Activated CD4-positive, alpha-beta T cell treated with anti-CD3 and anti-CD28 coated beads, Interleukin-2, Interleukin-6, amounts not matched to agents 100 ng/mL and 50 ng/mL, durations not matched to agents 16 hours and 8 hours (primary cell): ENCODE measurements around the gene SLC30A10.
"Not testable (repeated sequence)": the region's sequence is repeated elsewhere in the genome, so short reads cannot be mapped to it uniquely, and the experiment has no call there.

ENCODE experiments used
- DNase-seq: peaks from one replicate; pipeline ENCODE4 v3.0.0-alpha.2; 2020

SLC30A10 gene

DNA sequence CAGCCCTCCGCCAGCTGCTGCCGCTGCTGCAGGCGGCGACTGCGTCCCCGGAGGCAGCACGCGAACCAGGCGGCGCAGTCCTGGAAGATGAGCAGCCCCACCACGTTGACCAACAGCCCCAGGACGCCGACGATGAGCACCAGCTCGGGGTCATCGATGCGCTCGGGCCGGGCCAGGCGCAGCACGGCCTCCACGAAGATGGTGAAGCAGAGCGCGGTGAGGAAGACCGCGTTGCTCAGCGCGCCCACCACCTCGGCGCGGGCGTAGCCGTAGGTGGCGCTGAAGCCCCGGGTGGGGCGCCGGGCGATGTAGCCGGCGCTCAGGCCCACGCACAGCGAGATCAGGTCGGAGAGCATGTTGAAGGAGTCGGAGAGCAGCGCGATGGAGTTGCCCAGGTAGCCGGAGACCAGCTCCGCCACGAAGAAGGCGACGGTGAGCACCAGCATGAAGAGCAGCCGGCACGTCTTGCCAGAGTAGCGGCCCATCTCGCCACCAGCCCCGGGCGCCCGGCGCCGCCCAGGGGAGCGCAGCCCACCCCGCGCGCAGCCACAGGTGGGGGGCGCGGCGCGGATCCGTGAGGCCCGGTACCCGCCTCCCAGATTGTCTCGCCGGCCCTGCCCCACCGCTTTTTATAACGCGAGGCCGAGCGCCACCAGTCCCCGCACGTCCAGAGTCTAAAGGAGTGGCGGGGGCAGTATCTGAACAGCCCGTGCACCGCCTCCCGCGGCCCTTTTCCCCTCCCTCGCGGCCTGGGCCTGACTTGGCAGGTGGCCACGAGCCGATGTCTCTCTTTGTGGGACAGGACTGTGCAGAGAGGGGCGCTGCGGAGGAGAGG lies at the start of gene SLC30A10:
Gene SLC30A10, minus strand, starts transcription at position 602 of the 835 bp plus-strand sequence. Its CDS starts 117 bp downstream, at position 485.
- peak; percentile 8 for DNase-seq

DNA sequence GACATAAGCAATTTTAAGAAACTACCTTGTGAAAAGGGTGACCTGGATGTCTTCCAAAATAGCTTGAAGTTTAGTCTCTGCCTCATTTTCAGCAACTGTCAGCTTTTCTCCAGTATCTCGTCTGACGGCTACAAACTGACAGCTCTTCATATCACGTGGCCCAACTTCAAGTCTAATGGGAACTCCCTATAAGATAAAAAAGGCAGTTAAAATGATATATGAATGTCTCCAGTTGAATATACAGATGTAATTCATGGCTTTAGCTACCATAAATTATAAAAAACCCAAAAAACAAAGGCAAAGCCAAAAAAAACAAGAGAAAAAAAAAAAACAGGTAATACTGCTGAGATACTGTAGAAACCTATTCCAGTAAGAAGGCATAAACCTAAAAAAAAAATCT lies 44.9 kb upstream of the SLC30A10 start:
- no peak for DNase-seq

DNA sequence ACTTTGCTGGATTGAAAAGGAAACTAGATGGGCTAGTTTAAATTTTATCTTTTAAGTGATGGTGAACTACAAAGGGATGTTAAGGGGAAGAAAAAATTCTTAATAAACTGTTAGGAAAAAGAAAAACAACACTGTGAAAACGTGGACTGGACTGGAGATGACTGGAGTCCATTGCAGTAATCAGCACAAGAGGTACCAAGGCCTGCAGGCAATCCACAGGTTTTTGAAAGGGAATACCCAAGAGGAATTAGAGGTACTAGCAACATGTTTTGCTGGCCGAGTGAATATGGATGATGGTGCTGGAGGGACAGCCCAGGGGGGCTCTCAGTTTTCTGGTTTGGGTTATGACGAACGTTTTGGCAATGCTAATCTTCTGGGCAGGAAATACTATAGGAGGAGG lies 39.0 kb upstream of the SLC30A10 start:
- DNase-seq: no peak

DNA sequence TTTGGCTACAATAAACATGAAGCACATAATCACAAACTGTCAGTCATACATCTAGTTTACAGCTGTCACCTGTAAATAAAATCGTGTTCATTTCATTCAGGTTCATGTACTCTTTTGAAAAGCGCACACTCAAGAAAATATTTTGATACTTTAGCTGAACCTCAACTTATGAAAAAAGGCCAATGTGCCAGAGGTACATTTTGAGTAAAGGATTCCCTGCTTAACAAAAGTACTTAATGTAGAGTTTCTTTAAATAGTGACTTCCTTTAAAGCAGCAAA lies 37.7 kb upstream of the SLC30A10 start:
- DNase-seq: no peak

DNA sequence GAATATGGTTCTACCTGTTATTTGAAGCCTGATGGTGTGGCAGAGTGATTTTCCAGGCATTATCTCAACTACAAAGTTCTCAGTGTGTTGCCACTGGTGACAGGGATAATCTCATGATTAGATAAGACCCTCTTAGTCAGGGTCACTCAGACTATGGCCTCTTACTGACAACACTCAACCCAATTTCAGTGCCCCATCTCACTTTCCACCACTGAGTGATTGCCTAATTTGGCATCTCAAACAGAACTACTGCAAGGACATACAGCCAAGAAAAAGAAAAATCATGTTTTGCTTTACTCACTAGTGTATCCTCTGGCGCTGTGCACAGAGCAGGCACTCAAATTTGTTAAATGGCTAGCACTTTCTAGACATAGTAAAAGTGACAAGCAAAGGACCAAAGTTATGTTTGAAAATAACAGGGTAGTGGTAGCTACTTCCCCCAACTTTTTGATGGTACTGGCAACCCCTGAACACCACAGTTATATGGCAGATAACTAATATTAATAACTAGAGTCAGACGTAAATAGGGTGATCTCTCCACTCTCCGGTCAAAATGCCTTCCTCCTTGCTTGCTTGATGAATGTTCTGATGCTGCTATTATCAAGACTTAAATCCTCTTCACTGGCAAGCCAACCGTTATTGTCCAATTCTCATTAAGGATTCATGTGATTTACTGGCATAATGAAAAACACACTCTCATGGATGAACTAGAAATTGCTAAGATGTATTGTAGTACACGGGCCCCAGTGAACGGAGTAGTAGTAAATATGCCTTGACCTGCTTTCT lies 37.1 kb upstream of the SLC30A10 start:
- no peak for DNase-seq

DNA sequence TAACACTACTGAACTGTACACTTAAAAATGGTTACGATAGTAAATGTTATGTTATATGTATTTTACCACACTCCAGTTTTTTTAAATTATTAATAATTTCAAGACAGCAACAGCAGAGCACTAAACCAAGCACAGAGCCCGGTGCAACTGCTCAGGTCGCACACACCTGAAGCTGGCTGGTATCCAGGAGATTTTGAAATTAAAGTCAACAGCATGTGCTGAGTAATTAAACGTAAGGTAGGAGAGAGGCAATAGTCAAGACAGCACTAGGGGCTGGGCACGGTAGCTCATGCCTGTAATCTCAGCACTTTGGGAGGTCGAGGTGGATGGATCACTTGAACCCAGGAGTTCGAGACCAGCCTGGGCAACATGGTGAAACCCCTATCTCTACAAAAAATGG lies 35.1 kb upstream of the SLC30A10 start:
- DNase-seq: no peak

DNA sequence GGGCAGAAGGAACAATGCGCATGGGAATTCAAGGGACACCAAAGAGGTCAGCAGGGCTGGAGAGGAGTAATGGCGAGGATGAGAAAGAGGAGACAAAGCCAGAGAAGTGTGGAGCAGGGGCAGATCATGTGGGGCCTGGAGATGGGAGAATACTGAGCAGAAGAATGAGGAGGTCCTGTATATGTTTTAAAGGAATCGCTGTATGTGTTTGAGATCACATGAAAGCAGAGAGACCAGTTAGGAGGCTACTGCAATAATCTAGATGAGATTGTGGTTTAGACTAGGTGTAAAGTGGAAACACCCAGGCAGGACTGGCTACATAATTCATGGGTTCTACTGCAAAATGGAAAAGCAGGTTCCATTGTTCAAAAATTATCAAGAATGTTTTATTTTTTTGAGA lies 33.3 kb upstream of the SLC30A10 start:
- no peak for DNase-seq

DNA sequence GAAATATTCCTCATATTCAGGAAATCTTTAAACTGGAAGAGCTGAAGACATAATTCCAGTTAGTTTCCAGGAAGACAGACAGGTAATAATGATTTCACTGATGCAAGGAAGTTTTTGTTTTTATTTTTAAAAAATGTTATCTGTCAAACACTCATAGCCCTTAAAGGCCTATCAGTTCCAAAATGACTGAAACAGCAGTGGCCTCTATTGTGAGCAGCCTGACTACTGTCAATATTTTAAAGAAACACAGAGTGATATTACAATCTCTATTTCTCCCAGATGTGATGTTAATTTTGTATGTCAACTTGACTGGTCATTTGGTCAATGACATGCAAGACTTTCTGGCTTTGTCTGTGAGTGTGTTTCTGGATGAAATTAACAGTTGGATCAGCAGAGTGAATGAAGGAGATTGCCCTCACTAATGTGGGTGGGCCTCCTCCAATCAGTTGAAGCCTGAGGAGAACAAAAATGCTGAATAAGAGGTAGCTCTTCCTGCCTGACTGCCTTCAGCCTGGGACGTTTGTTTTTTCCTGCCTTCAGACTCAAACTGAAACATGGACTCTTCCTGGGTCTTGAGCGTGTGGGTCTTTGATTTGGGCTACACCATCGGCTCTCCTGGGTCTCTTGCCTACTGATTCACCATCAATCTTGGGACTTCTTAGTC lies 31.3 kb upstream of the SLC30A10 start:
- no peak for DNase-seq

DNA sequence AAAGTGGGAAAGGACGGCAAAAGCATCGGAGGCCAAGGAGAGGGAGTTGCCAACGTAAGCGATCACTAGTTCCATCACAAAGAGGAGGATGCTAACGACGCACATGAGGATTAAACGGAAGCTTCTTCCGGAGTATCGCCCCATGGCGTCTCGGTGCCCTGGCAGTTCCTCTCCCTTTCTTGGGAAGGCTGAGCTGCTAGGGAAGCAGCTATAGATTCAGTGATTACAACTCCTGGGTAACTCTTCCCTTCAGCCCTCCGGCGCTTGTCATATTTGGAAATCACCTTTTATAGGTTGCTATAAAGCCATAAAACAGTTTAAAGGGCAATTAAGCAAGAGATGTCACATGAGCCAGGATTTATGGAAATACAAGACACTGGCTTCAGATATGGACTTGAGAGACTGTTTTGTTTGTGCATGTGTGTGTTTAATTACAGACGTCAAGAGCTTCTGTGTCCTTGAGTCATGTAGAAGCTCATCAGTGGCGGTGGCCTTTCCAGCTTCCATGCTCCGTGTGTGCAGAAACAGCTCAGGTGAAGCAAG lies 30.6 kb upstream of the SLC30A10 start:
- no peak for DNase-seq

DNA sequence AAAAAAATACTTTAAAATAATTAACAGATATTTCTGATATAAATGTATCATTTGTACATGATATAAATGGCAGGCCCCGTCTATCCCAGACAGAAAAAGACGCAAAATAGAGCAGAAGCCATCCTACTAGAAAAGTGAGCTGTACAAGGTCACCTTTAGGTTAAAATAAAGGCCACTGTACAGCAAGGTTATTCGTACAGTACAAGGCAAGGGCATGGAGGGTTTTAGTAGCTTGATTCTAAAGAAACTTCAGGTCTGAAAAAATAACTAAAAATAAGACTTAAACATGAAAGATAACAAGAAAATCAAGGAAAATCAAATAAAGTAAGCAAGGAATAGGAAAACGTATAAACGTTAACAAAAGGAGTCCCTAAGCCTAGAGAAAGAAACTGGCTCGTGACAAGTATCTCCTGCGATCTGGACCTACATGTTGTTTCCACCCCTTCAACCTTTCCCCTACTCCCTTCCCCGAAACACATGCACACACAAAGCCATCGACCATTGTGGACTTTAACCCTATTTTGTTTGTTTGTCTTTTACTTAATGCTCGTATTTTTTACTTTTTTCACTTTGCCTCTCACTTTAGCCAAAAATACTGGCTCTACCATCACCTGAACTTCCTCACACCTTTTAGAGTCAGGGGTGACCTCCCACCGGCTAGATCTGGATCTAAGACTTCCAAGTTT lies 26.5 kb upstream of the SLC30A10 start:
- DNase-seq: no peak

DNA sequence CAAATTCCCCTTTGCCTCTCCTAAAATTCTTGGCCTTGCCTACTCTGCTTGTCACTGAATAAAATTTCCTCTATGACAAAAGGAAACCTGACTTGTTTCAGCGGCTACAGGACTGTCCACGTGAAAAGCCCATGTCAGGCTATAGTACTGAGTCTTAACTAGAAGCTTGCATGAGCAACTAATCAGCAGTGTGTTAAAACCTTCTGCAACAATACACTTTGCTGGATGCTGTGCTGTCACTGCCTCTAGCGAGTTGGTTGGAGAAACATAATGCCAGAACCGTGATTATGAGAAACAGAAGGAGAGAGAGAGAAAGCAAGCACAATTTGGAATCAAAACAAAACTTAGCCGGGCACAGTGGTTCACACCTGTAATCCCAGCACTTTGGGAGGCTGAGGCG lies 25.7 kb upstream of the SLC30A10 start:
- no peak for DNase-seq

DNA sequence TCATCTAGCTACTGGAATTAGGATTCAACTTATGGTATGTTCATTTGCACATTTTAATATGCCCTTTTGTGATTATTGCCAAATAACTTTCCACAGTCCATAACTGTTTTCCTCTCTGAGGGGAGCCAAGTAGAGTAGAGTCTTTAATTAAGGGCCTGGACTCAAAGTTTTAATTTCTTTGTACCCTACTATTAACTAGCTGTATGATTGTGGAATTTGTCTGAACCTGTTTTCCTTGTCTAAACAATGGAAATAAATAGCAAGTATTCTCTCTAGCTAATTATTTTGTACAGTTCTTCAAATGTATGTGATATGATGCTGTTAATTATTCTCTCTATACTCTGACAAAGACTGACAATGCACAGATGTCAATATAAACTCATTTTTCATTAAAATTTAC lies 24.0 kb upstream of the SLC30A10 start:
- no peak for DNase-seq

DNA sequence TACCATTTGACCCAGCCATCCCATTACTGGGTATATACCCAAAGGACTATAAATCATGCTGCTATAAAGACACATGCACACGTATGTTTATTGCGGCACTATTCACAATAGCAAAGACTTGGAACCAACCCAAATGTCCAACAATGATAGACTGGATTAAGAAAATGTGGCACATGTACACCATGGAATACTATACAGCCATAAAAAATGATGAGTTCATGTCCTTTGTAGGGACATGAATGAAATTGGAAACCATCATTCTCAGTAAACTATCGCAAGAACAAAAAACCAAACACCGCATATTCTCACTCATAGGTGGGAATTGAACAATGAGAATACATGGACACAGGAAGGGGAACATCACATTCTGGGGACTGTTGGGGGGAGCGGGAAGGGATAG lies 20.9 kb upstream of the SLC30A10 start:
- not testable (repeated sequence) for DNase-seq

DNA sequence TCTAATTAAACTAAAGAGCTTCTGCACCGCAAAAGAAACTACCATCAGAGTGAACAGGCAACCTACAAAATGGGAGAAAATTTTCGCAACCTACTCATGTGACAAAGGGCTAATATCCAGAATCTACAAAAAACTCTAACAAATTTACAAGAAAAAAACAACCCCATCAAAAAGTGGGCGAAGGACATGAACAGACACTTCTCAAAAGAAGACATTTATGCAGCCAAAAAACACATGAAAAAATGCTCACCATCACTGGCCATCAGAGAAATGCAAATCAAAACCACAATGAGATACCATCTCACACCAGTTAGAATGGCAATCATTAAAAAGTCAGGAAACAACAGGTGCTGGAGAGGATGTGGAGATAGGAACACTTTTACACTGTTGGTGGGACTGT lies 20.4 kb upstream of the SLC30A10 start:
- not testable (repeated sequence) for DNase-seq

DNA sequence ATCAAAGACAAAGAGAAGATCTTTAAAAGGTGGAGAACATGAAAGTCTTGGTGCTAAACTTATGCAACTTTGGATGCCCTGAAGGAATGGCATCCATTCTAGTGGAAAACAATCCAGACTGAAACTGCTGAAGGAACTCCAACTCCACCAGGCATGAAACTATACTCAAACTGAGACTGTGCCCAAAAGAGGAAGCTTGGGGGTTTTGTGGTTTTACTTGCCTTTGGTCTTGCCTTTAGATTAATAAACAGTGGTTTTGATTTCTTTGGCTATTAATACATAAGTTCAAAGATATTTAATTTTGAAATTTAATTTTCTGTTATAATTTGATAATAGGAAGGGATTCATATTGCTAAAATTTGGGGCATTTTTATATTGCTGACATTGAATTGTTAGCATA lies 17.4 kb upstream of the SLC30A10 start:
- DNase-seq: no peak

DNA sequence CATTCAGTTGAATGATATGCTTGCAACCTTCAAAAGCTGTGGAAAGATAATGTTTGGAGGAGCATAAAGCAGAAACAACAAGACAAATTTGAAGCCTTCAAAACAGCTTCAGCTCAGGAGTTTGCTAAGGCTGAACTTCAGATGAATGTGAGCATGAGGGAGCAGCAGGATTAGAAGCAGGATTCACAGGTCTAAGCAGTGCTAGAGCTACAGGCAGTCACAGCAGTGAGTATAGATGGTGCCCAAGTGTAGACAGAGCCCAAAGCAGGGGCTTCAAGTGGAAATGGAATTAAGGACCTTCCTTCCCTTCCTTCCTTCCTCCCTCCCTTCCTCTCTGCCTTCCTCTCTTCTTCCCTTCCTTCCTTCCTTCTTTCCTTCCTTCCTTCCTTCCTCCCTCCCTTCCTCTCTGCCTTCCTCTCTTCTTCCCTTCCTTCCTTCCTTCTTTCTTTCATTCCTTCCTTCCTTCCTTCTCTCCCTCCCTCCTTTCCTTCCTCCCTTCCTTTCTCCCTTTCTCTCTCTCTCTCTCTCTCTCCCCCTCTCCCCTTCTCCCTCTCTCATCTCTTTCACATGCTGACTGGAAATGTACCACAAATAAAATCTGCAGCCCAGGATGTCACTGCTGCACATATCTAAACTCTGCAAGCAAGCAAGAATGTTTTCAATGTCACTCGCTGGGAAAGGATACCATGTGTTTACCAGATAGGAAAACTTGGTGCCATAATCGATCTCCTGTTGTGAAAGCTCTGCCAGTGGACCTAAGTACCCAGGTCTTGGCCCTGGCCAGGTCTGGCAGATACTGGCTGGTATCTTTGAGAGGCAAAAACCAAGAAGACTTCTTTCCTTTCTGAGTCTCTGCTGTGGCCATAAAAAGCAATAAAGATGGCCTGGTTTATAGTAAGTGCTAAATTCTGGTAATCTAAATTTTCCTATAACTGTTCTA lies 13.1 kb upstream of the SLC30A10 start:
- DNase-seq: no peak

DNA sequence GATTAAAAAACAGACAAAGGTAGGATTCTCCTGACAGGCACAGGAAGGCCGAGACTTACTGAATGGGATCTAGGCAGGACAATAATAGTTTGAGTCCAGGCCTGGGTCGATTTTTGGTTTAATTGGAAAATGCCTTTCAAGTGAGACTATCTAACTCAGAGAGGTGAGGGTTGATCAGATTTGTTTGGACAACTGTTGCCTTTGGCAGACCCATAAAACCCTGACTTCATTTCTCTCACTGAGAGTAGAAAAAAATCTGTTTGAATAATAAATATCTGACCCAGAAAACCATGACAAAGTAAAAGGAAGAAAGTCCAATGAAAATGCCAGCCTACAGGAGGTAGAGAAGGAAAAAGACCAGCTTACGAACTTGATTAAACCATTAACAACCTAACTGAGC lies 12.3 kb upstream of the SLC30A10 start:
- no peak for DNase-seq

DNA sequence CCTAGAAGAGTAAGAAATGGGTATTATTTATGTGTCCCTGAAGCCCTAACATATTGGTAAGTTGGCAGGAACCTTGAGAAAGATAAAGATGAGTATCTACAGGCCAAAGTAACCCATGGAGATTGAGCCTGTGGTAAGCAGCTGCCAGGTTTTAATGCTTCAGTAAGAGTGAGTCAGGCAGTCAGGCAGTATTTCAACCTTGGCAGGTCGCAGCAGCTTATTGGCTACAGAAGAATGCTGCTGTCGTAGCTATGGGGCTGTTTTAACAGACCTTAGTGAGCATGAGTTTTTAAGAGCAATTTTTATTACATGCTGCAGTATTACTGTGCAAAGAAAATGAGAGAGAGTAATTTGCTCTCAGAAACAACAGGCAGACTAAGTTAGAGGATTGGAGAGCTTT lies 10.3 kb upstream of the SLC30A10 start:
- DNase-seq: no peak

DNA sequence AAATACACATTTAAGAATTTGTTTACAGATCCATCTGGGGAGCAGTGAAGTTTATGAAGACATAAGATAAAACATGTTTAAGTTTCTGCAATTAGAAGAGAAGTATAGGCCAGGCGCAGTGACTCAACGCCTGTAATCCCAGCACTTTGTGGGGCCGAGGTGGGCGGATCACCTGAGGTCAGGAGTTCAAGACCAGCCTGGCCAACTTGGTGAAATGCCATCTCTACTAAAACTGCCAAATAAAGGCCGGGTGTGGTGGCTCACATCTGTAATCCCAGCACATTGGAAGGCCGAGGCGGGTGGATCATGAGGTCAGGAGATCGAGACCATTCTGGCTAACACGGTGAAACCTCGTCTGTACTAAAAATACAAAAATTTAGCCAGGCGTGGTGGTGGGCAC lies 5.4 kb upstream of the SLC30A10 start:
- DNase-seq: not testable (repeated sequence)

DNA sequence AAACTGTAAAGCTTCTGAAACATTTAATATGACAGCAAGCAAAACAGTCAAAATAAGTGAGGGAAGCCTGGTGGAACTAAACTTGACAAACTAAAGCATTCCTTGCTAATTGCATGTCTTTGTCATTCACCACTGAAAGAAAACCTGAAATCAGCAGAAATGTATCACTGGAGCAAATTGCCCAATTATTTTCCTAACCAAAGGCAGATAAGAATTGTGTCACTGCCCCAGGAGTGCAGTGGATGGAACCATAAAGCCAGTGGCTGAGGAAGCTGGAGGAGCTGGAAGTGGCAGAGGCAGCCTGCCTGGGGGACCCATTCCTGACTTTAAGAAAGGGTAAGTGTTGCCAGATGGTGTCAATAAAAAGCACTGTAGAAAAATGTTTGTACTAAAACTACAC lies 2.7 kb upstream of the SLC30A10 start:
- no peak for DNase-seq

DNA sequence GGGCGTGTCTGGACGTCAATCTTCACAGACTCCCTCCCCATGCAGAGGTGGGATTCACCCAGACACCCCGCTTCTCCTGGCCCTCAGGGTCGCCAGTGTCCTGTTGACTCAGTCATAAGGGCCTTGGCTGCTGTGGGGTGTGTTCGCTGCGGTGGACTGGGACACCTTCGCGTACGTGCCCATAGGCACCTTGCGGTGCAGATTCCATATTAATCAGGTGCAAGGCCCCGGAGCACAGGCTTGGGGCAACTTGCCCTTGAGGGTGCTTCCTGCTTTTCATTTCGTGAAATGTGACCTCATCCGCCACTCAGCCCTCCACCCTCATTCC lies 398 bp upstream of the SLC30A10 start:
- DNase-seq: no peak
